SK-N-SH (cell line): ENCODE results near the gene CCSER1.

Experiments
- EZH2phosphoT487 ChIP-seq: fragments of 200-600 bp; sonication (generic); IDR thresholded peaks from 2 replicates; pipeline ENCODE4 v1.6.1; 2017; ENCODE audit warnings: low read depth, mixed run types, mild to moderate bottlenecking, antibody characterized with exemption, moderate library complexity, borderline replicate concordance
- FOSL2 ChIP-seq: IDR thresholded peaks from 2 replicates; pipeline ENCODE4 v1.4.0; 2012; ENCODE audit warnings: low read depth, mild to moderate bottlenecking, moderate library complexity, borderline replicate concordance
- GABPA ChIP-seq: IDR thresholded peaks from 2 replicates; pipeline ENCODE4 v1.4.0; 2012; ENCODE audit warnings: low read depth, mild to moderate bottlenecking
- POLR2AphosphoS5 ChIP-seq: IDR thresholded peaks from 2 replicates; pipeline ENCODE4 v1.6.1; 2012; ENCODE audit warnings: low read depth, low read length
- SMC3 ChIP-seq: IDR thresholded peaks from 2 replicates; pipeline ENCODE4 v1.6.1; 2012; ENCODE audit warnings: low read depth, low read length, improper control_type of control experiment
- TF ChIP-seq, protein P1 (sequence below): fragments of 200-600 bp; sonication (generic); IDR thresholded peaks from 2 replicates; pipeline ENCODE4 v1.6.1; 2017; ENCODE audit warnings: antibody characterized with exemption, mild to moderate bottlenecking, moderate library complexity
- TF ChIP-seq, protein P2 (sequence below): IDR thresholded peaks from 2 replicates; pipeline ENCODE4 v1.6.1; 2012; ENCODE audit warnings: mild to moderate bottlenecking, low read depth, low read length, moderate library complexity

DNA sequence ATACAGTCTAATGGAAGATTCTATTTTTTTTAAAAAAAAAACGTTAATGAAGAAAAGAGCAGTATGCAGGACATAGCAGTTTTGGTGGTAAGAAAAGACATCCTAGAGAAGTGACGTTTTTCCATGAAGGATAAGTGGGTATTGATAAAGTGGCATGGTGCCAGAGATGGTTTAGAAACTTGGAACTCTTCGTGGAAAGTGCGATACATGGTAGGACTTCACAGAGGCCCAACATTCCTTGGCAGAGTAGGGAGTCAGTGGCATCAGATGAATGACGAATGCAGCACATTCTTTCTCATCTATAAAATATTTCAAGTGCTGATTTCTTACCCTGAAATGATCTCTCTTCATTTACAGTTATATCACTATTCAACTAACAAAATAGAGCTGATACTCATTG lies 298.7 kb downstream of the CCSER1 start:
- TF ChIP-seq, protein P1, sequence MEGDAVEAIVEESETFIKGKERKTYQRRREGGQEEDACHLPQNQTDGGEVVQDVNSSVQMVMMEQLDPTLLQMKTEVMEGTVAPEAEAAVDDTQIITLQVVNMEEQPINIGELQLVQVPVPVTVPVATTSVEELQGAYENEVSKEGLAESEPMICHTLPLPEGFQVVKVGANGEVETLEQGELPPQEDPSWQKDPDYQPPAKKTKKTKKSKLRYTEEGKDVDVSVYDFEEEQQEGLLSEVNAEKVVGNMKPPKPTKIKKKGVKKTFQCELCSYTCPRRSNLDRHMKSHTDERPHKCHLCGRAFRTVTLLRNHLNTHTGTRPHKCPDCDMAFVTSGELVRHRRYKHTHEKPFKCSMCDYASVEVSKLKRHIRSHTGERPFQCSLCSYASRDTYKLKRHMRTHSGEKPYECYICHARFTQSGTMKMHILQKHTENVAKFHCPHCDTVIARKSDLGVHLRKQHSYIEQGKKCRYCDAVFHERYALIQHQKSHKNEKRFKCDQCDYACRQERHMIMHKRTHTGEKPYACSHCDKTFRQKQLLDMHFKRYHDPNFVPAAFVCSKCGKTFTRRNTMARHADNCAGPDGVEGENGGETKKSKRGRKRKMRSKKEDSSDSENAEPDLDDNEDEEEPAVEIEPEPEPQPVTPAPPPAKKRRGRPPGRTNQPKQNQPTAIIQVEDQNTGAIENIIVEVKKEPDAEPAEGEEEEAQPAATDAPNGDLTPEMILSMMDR: no peak
- no peak for TF ChIP-seq FOSL2
- no peak for TF ChIP-seq EZH2phosphoT487
- TF ChIP-seq SMC3: no peak
- TF ChIP-seq POLR2AphosphoS5: no peak
- no peak for TF ChIP-seq GABPA
- TF ChIP-seq, protein P2, sequence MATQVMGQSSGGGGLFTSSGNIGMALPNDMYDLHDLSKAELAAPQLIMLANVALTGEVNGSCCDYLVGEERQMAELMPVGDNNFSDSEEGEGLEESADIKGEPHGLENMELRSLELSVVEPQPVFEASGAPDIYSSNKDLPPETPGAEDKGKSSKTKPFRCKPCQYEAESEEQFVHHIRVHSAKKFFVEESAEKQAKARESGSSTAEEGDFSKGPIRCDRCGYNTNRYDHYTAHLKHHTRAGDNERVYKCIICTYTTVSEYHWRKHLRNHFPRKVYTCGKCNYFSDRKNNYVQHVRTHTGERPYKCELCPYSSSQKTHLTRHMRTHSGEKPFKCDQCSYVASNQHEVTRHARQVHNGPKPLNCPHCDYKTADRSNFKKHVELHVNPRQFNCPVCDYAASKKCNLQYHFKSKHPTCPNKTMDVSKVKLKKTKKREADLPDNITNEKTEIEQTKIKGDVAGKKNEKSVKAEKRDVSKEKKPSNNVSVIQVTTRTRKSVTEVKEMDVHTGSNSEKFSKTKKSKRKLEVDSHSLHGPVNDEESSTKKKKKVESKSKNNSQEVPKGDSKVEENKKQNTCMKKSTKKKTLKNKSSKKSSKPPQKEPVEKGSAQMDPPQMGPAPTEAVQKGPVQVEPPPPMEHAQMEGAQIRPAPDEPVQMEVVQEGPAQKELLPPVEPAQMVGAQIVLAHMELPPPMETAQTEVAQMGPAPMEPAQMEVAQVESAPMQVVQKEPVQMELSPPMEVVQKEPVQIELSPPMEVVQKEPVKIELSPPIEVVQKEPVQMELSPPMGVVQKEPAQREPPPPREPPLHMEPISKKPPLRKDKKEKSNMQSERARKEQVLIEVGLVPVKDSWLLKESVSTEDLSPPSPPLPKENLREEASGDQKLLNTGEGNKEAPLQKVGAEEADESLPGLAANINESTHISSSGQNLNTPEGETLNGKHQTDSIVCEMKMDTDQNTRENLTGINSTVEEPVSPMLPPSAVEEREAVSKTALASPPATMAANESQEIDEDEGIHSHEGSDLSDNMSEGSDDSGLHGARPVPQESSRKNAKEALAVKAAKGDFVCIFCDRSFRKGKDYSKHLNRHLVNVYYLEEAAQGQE: no peak
